Measurements from ENCODE around the gene CYP26A1.

Gene CYP26A1, protein sequence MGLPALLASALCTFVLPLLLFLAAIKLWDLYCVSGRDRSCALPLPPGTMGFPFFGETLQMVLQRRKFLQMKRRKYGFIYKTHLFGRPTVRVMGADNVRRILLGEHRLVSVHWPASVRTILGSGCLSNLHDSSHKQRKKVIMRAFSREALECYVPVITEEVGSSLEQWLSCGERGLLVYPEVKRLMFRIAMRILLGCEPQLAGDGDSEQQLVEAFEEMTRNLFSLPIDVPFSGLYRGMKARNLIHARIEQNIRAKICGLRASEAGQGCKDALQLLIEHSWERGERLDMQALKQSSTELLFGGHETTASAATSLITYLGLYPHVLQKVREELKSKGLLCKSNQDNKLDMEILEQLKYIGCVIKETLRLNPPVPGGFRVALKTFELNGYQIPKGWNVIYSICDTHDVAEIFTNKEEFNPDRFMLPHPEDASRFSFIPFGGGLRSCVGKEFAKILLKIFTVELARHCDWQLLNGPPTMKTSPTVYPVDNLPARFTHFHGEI

GRCh38 chr10:93073539-93074146, at the start of gene CYP26A1:
Gene CYP26A1, plus strand, starts transcription at chr10:93073893. Its CDS starts 42 bp downstream, at chr10:93073935.
- DNase-seq, result no peak

DNA sequence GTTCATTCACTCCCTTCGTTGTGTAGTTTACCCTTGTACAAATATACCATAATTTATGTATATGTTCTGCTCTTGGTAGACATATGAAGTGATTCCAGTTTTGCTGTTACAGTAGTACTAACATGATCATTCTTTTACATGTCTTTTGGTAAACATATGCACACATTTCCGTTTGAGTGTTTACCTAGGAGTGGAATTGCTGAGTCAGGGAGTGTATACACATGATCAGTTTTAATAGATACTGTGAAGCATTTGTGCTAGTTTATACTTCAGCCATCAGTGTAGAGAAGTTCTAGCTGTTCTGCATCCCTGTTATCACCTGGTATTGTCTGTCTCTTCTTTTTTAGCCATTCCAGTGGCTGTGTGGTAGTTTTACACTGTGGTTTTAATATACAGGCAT, 47.6 kb upstream of the CYP26A1 start:
- no peak for DNase-seq

DNA sequence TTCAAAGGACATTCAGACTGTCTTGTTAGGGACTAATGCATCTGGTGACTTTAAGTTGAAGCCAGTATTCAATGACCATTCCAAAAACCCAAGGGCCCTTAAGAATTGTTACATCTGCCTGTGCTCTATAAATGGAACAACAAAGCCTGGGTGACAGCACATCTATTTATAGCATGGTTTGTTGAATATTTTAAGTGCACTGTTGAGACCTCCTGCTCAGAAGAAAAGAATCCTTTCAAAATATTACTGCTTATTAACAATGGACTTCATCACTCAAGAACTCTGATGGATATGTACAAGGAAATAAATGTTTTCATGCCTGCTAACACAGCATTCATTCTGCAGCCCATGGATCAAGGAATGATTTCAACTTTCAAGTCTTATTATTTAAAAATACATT, 46.2 kb upstream of the CYP26A1 start:
- no peak for DNase-seq

DNA sequence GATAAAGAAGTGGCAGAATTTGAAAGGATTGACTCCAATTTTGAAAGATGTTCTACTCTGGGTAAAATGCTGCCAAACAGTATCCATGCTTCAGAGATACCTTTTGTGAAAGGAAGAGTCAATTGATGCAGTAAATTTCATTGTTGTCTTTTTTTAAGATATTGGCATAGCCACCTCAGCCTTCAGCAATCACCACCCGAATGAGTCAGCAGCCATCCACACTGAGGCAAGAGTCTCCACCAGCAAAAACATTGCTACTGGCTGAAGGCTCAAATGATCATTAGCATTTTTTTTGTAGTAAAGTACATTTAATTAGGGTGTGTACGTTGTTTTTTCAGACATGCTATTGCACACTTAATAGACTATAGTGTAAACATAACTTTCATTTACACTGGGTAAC, 44.8 kb upstream of the CYP26A1 start:
- no peak for DNase-seq

- no peak for DNase-seq
These were observed 43.3 kb upstream of the CYP26A1 start for GRCh38 chr10:93030409-93030808.

DNA sequence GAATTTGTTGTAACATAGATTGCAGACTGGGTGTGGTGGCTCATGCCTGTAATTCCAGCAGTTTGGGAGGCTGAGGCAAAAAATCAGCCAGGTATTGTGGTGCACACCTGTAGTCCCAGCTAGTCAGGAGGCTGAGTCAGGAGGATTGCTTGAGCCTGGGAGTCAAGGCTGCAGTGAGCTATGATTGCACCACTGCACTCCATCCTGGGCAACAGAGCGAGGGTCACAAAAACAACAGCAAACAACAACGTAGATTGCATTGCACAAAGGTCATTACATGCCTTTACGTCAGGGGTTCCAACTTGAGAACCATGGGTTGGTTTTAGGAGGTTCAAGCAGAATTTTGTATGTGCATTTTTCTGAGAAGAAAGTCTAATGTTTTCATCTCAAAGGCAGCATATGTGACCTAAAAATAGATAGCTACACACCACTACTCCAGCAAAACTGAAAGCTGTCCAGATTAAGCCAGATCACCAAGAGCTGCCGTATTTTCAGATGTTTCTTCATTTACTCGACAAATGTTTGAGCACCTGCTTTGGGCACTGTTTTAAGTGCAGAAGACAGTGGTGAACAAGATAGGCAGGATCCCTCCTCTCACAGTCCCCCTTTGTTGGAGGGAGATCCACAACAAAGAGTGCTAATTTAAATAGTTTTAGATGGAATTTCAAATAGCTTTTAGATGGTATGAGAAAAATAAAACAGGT, 41.4 kb upstream of the CYP26A1 start:
- no peak for DNase-seq

- no peak for DNase-seq
These were observed 40.9 kb upstream of the CYP26A1 start for GRCh38 chr10:93032809-93033137.

GRCh38 chr10:93034426-93034825, 39.3 kb upstream of the CYP26A1 start:
- no peak for DNase-seq

DNA sequence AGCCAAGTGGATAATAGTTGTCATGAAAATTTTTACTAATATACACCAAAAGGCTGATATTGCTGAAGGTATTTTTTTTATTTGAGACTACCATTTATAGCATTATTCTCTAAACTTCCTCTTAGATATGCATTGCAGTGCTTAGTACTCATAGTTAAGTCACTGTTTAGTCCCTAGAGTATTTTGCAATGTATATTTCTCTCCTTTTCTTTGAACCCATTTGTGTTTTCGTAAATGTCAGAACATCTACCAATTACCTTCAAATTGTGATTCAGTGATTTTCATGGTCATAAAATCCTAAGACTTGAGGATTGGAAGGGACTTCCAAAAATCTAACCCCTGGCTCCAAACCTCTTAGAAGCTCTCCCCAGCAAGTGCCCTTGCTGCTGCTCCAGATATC, 34.6 kb upstream of the CYP26A1 start:
- no peak for DNase-seq

- no peak for DNase-seq
These were observed 34.0 kb upstream of the CYP26A1 start for GRCh38 chr10:93039721-93040120.

DNA sequence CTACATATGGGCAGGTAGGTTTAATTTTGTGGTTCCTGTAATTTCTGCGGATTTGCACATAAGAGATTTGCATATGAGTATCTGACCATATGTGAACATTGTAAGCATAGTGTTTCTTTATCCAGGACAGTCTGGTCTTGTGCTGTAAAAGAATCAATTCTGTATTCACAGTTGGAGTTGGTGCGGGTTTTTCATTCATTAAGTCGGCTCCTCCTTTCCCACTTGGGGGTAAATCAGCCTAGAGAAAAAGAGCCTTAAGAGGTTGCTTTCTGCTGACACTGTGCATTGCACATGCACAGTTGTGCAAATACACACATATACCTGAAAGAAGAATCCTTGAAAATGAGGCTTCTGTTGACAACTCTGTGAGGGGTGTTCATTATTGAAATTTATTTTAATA, 19.2 kb upstream of the CYP26A1 start:
- no peak for DNase-seq

- DNase-seq, result no peak
These were observed 15.6 kb upstream of the CYP26A1 start for GRCh38 chr10:93058139-93058538.

GRCh38 chr10:93059975-93060886, 13.5 kb upstream of the CYP26A1 start, which contains the start of gene CYP26C1:
Gene CYP26C1, plus strand, starts transcription at chr10:93060798. Its CDS starts 466 bp downstream, at chr10:93061264.
- DNase-seq, result no peak

DNA sequence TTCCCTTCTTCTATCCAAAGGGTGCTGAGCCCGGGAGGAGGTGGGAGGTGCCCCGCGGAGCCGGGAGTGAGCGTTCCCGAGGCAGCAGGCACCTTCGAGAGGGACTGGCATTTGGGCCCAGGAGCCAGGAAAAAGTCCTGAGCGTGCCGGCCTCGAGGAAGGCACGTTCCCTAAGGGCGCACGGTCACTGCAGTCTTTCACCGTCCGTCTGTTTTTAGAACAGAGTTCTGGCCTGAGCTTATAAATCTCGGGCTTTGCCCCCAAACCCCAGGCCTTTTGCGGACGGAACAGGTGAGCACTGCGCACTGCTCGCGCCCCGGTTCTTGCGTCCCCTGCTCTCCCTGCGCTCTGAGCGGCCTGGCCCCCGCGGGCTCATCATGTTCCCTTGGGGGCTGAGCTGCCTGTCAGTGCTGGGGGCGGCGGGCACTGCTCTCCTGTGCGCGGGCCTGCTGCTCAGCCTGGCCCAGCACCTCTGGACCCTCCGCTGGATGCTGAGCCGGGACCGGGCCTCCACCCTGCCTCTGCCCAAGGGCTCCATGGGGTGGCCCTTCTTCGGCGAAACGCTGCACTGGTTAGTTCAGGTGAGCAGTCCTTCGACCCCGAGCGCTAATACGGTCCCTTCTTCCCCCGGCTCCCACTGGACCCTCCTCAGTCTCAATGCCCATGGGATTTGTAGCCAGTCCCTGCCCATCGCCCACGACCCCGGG, 12.7 kb upstream of the CYP26A1 start:
- no peak for DNase-seq

- no peak for DNase-seq
These were observed 11.8 kb upstream of the CYP26A1 start for GRCh38 chr10:93061594-93062513.

DNA sequence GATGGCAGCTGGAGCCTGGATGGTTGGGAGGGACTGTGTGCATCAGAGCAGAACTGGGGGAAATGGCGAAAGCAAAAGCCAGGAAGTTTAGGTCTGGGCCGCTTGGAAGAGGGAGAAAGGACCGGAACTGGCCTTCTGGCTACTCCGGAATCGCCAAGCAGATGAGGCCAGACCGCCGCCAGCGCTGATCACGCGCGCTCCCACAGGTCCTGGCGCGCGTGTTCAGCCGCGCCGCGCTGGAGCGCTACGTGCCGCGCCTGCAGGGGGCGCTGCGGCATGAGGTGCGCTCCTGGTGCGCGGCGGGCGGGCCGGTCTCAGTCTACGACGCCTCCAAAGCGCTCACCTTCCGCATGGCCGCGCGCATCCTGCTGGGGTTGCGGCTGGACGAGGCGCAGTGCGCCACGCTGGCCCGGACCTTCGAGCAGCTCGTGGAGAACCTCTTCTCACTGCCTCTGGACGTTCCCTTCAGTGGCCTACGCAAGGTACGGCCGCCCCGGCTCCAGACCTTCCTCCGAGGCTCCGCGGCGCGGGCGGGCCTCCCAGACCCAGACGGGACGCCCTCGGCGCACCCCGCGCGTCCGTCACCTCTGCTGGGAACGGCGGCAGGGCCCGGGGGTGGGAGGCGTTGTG, 11.1 kb upstream of the CYP26A1 start:
- peak; percentile 2 for DNase-seq

DNA sequence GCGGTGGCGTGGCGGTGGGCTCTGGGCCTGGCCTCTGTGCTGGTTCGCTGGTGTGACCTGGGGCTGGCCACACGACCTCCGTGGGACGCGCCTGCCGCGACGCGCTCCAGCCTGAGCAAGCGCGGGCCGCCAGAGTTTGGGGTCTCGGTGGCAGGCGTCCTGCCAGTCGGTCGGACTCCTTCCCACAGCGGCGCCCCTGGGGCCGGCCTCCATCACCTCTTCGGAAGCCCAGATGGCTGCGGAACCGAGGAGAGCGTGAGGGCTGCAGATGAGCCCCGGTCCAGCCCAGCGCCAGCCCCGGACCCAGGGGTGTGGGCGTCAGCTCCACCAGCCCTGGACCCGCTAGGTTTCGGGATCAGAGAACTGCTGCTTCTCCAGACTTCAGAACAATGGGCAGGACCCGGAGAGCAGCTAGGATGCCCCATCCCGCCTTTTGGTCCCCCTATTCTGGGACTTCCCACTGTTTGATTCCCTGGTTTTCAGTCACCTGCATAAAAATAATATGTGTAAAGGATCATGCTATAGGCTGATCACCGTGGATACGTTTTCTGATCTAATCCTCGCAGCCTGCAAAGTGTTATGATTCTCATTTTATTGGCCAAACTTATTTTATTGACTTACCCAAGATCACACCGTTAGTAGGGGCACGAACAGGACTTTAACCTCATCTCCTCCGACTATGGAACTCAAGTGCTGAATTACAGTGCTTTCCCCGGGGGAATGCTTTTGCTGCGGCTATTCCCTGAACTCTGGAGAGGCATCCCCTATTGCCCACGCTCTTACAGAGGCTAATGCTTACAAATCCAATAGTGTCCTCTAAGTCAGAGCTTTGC, 10.3 kb upstream of the CYP26A1 start:
- DNase-seq, result no peak

DNA sequence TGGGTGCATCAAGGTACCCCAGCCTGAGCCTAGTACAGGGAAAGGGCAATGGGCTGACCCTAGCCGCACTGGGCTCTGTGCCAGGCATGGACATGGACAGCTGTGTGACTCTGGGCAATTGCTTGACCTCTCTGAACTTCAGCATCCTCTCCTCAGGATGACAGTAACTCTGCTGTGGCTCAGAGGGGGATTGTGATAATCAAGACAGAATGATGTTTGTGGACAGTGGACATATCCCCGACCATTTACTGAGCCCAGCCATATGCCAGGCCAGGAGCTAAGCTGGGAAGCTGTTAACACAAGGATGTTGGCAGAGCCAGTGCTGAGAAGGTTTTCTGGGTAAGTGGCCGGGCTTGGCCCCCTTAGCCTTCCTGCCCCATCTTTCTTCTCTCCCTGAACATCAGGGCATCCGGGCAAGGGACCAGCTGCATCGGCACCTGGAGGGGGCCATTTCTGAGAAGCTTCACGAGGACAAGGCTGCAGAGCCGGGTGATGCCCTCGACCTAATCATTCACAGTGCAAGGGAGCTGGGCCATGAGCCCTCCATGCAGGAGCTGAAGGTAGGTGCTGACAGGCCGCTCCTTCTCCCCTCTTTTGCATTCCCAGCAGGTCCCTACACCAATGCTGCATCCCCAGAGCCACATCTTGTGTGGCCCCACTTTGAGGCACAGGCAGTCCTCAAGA, 9.6 kb upstream of the CYP26A1 start:
- no peak for DNase-seq

Measured in CD4-positive, alpha-beta T cell treated with Interleukin-4 for 4 hours (primary cell).